B cell (primary cell): ENCODE results near the gene DNAH8. TPM values are rescaled to one million over a fixed set of nuclear protein-coding genes. Genes with fewer than 3 reads are reported as not detected.
A peak's percentile ranks its signal among the peaks of the same experiment; 100 is the strongest.

Experiments used
- ATAC-seq: fragments of 200-7000 bp; cut with Tn5 transposase; one replicate; pipeline ENCODE4 v1.10.0; 2021; ENCODE audit warnings: low read depth, mild to moderate bottlenecking, moderate number of reproducible peaks, moderate library complexity
- CTCF ChIA-PET: fragments of 350-600 bp; sonication (Branson Sonifier 250); formaldehyde crosslinking; loops from one replicate; lab custom pipeline; 2021; ENCODE audit warnings: antibody characterized with exemption, inconsistent platforms; lab: Charles Lee
- POLR2A ChIA-PET: fragments of 350-600 bp; sonication (Branson Sonifier 250); formaldehyde crosslinking; loops from one replicate; lab custom pipeline; 2021; ENCODE audit warnings: antibody characterized with exemption; lab: Charles Lee
- DNase-seq: peaks from one replicate; pipeline ENCODE4 v3.0.0; 2013
- H2AFZ ChIP-seq: 2 replicates; pipeline ENCODE4 v1.6.1; 2012; ENCODE audit warnings: mild to moderate bottlenecking, low read depth, low read length; ENCODE audit not compliant: insufficient read depth, poor library complexity, severe bottlenecking
- H3K27ac ChIP-seq, 2 donors: 1 replicate in 1 of 2; 2 replicates in 1 of 2; pipeline ENCODE4 v1.5.1; 2012 to 2013; ENCODE audit warnings: low read length in 2 of 2, mild to moderate bottlenecking in 2 of 2, moderate library complexity in 1 of 2
- H3K27me3 ChIP-seq, 4 experiments: fragments of 200-600 bp in 1 of 4; sonication (generic) in 1 of 4; replicated peaks in 1 of 4; 1 replicate in 2 of 4; 2 replicates in 2 of 4; pipeline versions ENCODE4 v1.6.1 to v1.7.0; 2013 to 2016; ENCODE audit warnings: low read length in 3 of 4, mild to moderate bottlenecking in 2 of 4, mixed read lengths in 1 of 4, moderate library complexity in 1 of 4; ENCODE audit not compliant: insufficient read depth in 4 of 4, control insufficient read depth in 3 of 4; ENCODE audit errors: control extremely low read depth in 1 of 4
- H3K36me3 ChIP-seq, 2 experiments: replicated peaks in 1 of 2; 1 replicate in 1 of 2; 2 replicates in 1 of 2; pipeline versions ENCODE4 v1.6.1 to v1.7.1; 2013; ENCODE audit warnings: low read length in 1 of 2; ENCODE audit not compliant: insufficient read depth in 2 of 2, control insufficient read depth in 1 of 2; ENCODE audit errors: control extremely low read depth in 1 of 2, extremely low read depth in 1 of 2
- H3K4me1 ChIP-seq, 2 donors: fragments of 200-600 bp in 1 of 2; sonication (generic) in 1 of 2; 1 replicate in 1 of 2; 2 replicates in 1 of 2; pipeline versions ENCODE4 v1.5.1 to v1.6.1; 2013 to 2017; ENCODE audit warnings: low read length in 2 of 2; ENCODE audit not compliant: control insufficient read depth in 2 of 2, insufficient read depth in 2 of 2
- H3K4me2 ChIP-seq: replicated peaks from 2 replicates; pipeline ENCODE3; 2012; ENCODE audit warnings: mild to moderate bottlenecking, low read depth, low read length; ENCODE audit not compliant: poor library complexity, severe bottlenecking
- H3K4me3 ChIP-seq, 5 experiments: fragments of 200-600 bp in 1 of 5; sonication (generic) in 1 of 5; 1 replicate in 3 of 5; 2 replicates in 2 of 5; pipeline versions ENCODE4 v1.5.1 to v1.7.0; 2011 to 2016; ENCODE audit warnings: low read length in 4 of 5, mild to moderate bottlenecking in 4 of 5, low read depth in 2 of 5, control low read depth in 1 of 5, moderate library complexity in 1 of 5; ENCODE audit not compliant: insufficient read depth in 1 of 5; ENCODE audit errors: control extremely low read depth in 1 of 5, extremely low read depth in 1 of 5
- H3K79me2 ChIP-seq: fragments of 200-600 bp; sonication (generic); one replicate; pipeline ENCODE4 v1.6.0; 2016; ENCODE audit warnings: low read length; ENCODE audit not compliant: control insufficient read depth, insufficient read depth
- H3K9ac ChIP-seq: fragments of 200-600 bp; sonication (generic); 2 replicates; pipeline ENCODE4 v1.6.1; 2017; ENCODE audit warnings: mild to moderate bottlenecking, low read length, moderate library complexity
- H3K9me3 ChIP-seq, 3 donors: one replicate each; pipeline versions ENCODE4 v1.6.1 to v1.7.1; 2013; ENCODE audit warnings: low read length in 2 of 3; ENCODE audit not compliant: control insufficient read depth in 2 of 3, insufficient read depth in 1 of 3; ENCODE audit errors: control extremely low read depth in 1 of 3
- H4K20me1 ChIP-seq: 2 replicates; pipeline ENCODE4 v1.6.0; 2012; ENCODE audit warnings: mild to moderate bottlenecking, low read length; ENCODE audit not compliant: insufficient read depth, control insufficient read depth, poor library complexity, severe bottlenecking
- H3K27ac Mint-ChIP-seq: one replicate; pipeline ENCODE4 v1.8.0; 2021; ENCODE audit warnings: mixed read lengths
- H3K27me3 Mint-ChIP-seq: one replicate; pipeline ENCODE4 v1.8.0; 2021; ENCODE audit warnings: mixed read lengths
- H3K4me1 Mint-ChIP-seq: one replicate; pipeline ENCODE4 v1.8.0; 2021; ENCODE audit warnings: mixed read lengths
- H3K4me3 Mint-ChIP-seq: one replicate; pipeline ENCODE4 v1.8.0; 2021; ENCODE audit warnings: mixed read lengths
- H3K9me3 Mint-ChIP-seq: one replicate; pipeline ENCODE4 v1.8.0; 2022; ENCODE audit warnings: mixed read lengths; ENCODE audit not compliant: insufficient read depth
- EZH2 ChIP-seq: IDR thresholded peaks from 2 replicates; pipeline ENCODE4 v1.6.1; 2012; ENCODE audit warnings: borderline replicate concordance, low read depth, mild to moderate bottlenecking, moderate library complexity, low read length; ENCODE audit not compliant: insufficient read depth, poor library complexity, severe bottlenecking
- WGBS: methylation state at CpG from one replicate; pipeline ENCODE4 v1.1.5; 2013; ENCODE audit warnings: missing lambda C conversion rate; ENCODE audit not compliant: insufficient coverage; 5-methylcytosine and 5-hydroxymethylcytosine counted together
- intact Hi-C: fragments of 100-400 bp; cut with micrococcal nuclease; formaldehyde crosslinking; loops from one replicate; pipeline ENCODE4 v1.10.0; 2022
- polyA plus RNA-seq: library from polyadenylated mRNA; depleted of rRNA; stranded (reverse); fragments of >200 nt; gene quantifications from 2 replicates; pipeline ENCODE4 v1.2.3, GENCODE V29; 2012
- total RNA-seq, 2 donors: library from RNA; stranded (reverse); fragments of 120-200 nt in 1 of 2; gene quantifications; 1 replicate in 1 of 2; 2 replicates in 1 of 2; pipeline versions ENCODE4 v1.2.3 to v1.2.4, GENCODE V29; 2013 to 2022
- TF ChIP-seq, protein P1 (sequence below): fragments of 200-600 bp; IDR thresholded peaks from one replicate; pipeline ENCODE4 v1.8.0; 2022; ENCODE audit warnings: antibody characterized with exemption, mild to moderate bottlenecking

The DNAH8 gene
- total and polyA plus RNA-seq, 2 donors (not counting 1 experiment from before 2014, with no cell fraction given), result 0.69 to 1.1 TPM

DNA sequence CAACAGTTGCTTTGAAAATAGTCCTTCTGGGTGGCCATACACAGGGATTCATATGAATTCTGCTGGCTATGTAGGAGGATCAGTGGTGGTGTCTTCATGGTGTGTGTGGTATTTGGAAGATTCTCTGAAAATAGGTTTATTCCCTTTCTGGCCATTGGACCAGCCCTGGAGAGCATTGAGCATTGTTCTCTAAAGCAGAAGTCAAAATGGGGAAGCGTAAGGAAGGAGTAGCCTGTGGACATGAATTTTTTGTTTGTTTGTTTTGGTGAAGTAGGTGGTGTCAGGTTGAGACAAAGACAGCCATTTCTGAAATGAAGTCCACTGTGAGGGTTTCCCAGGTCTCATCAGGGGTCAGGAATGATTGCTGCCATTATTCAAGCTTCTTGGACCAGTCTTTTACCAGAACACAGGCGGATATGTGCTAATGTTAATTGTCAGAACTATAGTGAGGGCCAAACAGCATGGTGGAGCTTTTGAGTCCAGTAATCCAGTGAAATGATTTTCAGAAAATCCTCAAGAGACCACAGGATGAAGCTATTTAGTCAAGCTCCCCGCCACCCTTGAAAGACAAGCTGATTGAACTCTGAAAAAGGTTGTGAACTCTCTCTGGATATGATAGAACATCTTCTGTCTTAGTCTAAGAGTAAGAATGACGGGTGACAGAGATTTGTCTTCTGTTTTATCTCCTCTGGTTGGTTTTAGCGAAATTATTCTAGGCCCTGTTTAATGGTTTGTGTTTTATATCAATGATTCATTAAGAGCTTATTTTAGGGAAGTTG, 60.0 kb downstream of the DNAH8 start:
- H4K20me1 ChIP-seq, result no peaks in the 10 kb centered on the region
- no peaks in the 10 kb centered on the region for H3K79me2 ChIP-seq
- 80% methylated on average over 3 of the region's 5 CpGs for WGBS
- no peaks in the 10 kb centered on the region for H3K9me3 ChIP-seq
- ChIA-PET CTCF (interaction anchor here (0.7 to 1.1 kb wide), 2 partner anchors 15 to 72 kb away, joined by 3 to 6 read pairs; partner anchors contain the start of gene GLO1), POLR2A (no interaction called here)
- H3K36me3 ChIP-seq, result no peaks in the 10 kb centered on the region
- Mint-ChIP-seq H3K27me3 (no peaks in the 10 kb centered on the region), H3K9me3 (peaks cover 2% of the 10 kb centered on the region), H3K4me3 (peak overlapping the region; percentile 67), H3K27ac (peak overlapping the region; percentile 32), H3K4me1 (peaks cover 31% of the 10 kb centered on the region)
- DNase-seq, result peak; percentile 21
- H3K4me3 ChIP-seq, result peak overlapping the region in 2 of 5 experiments; percentile 38 to 45
- peak overlapping the region; percentile 28 to 35 for H3K27ac ChIP-seq
- peak overlapping the region; percentile 29 for H2AFZ ChIP-seq
- peak overlapping the region; percentile 39 for H3K4me2 ChIP-seq
- no peak for ATAC-seq
- TF ChIP-seq, protein P1, sequence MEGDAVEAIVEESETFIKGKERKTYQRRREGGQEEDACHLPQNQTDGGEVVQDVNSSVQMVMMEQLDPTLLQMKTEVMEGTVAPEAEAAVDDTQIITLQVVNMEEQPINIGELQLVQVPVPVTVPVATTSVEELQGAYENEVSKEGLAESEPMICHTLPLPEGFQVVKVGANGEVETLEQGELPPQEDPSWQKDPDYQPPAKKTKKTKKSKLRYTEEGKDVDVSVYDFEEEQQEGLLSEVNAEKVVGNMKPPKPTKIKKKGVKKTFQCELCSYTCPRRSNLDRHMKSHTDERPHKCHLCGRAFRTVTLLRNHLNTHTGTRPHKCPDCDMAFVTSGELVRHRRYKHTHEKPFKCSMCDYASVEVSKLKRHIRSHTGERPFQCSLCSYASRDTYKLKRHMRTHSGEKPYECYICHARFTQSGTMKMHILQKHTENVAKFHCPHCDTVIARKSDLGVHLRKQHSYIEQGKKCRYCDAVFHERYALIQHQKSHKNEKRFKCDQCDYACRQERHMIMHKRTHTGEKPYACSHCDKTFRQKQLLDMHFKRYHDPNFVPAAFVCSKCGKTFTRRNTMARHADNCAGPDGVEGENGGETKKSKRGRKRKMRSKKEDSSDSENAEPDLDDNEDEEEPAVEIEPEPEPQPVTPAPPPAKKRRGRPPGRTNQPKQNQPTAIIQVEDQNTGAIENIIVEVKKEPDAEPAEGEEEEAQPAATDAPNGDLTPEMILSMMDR, result no peak
- TF ChIP-seq EZH2, result no peak
- no peaks in the 10 kb centered on the region for H3K27me3 ChIP-seq
- intact Hi-C loops, result no loop called here
- peak overlapping the region; percentile 34 for H3K9ac ChIP-seq
- H3K4me1 ChIP-seq, result peaks cover 31 to 32% of the 10 kb centered on the region in 2 donors

DNA sequence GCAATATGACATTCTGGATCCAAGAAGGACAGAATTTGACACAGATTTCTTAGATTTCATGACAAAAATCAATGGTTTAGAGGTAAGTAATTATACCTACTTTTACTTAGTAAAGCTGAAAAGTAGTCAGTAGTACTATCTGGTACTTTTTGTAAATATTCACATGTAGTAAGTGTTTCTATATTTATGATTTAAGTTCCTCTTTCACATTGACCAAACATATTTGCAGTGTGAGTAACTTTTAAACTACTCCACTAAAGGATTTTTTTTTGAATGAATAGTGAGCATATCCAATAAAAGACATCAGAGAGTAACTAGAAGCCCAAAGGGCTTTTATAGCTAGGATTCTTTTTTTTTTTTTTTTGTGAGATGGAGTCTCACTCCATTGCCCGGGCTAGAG, 60.8 kb downstream of the DNAH8 start:
- WGBS, result no CpG with 5 or more reads among the region's 1 CpG
- H3K4me1 Mint-ChIP-seq, result peaks cover 31% of the 10 kb centered on the region
- Histone ChIP-seq H3K36me3 (no peaks in the 10 kb centered on the region), H3K4me1 (peaks cover 31 to 32% of the 10 kb centered on the region in 2 donors), H3K27me3 (no peaks in the 10 kb centered on the region), H3K9me3 (no peaks in the 10 kb centered on the region), H3K79me2 (no peaks in the 10 kb centered on the region), H3K4me3 (peak overlapping the region in 1 of 5 experiments; percentile 45), H2AFZ (no peak overlapping the region), H3K27ac (peak overlapping the region; percentile 28 to 35), H3K4me2 (peak overlapping the region; percentile 39), H3K9ac (peak overlapping the region; percentile 21), H4K20me1 (no peaks in the 10 kb centered on the region)
- ATAC-seq, result peak; percentile 47
- no peak overlapping the region for H3K27ac Mint-ChIP-seq
- peaks cover 2% of the 10 kb centered on the region for H3K9me3 Mint-ChIP-seq
- TF ChIP-seq, protein P1, result no peak
- TF ChIP-seq EZH2, result no peak
- peak; percentile 25 for DNase-seq
- H3K4me3 Mint-ChIP-seq, result peak overlapping the region; percentile 67
- intact Hi-C loops, result no loop called here
- POLR2A ChIA-PET, result no interaction called here
- CTCF ChIA-PET, result interaction anchor here (0.5 to 1.1 kb wide), 3 partner anchors 12 to 73 kb away, joined by 3 to 6 read pairs (median 3); partner anchors contain the start of gene GLO1
- no peaks in the 10 kb centered on the region for H3K27me3 Mint-ChIP-seq
